Stimulated activated naive CD4-positive, alpha-beta T cell treated with Interleukin-2 at 50 U/mL for 16 hours (primary cell): ENCODE data around the gene RBM10.
"Not testable (repeated sequence)": the region's sequence is repeated elsewhere in the genome, so short reads cannot be mapped to it uniquely, and the experiment has no call there.

ENCODE experiments used
- DNase-seq: peaks from one replicate; lab custom pipeline; 2025; lab: John Stamatoyannopoulos, UW

RBM10 gene

DNA sequence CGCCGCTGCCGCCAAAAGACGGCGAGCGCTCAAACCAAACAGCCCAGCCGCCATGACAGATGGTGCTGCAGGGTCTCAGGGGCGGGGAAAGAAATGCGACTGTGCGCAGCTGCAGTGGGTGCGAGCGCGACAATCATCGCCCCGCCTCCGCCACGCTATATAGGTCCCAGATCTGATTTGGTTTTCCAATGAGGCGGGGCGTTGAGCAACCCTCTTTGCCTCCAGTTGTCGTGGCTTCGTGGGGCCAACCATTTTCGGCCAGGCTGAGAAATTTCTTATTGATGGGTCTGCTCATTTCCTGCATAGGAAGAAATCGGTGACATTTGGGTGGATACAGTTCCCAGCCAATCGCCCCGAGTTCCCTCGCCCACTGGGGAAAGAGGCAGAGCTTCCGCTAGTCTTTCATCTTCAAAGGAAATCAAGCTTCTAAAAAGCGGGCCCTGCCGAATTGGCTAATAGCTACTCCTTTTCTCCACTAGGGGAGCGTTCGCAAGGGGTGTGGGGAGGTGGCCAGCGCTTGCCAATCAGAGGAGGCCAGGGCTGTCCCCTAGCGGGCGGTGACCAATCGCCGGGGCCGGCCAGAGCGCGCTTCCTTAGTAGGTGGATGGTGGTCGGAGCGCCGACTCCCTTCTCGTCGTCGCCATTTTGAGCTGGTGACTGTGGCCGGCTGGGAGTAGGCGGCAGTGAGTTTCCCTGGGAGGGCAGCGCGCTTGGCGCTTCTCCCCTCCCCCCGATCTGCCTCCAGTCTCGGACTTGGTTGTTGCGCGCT, at the start of gene RBM10, which contains the start of gene NDUFB11:
Gene RBM10, plus strand, starts transcription at position 596 of the 769 bp plus-strand sequence. CDS start 2,261 bp downstream, outside the sequence.
Gene NDUFB11, minus strand, starts transcription at position 77 of the 769 bp plus-strand sequence. Its CDS starts 23 bp downstream, at position 54.
- DNase-seq, result peak; percentile 91

DNA sequence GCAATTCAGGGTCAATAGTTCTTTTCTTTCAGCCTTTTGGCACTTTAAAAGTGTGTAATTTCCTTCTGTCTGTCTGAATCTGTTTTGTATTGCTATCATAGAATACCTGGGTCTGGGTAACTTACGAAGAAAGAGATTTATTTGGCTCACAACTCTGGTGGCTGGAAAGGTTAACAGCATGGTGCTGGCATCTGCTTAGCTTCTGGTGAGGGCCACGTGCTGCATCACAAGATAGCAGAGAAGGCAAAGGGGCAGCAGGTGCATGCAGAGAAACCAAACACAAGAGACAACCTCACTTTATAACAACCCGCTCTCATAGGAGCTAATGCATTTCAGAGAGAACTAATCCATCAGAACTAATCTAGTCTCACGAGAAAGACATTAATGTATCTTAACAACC, 48.0 kb upstream of the RBM10 start:
- DNase-seq, result no peak

DNA sequence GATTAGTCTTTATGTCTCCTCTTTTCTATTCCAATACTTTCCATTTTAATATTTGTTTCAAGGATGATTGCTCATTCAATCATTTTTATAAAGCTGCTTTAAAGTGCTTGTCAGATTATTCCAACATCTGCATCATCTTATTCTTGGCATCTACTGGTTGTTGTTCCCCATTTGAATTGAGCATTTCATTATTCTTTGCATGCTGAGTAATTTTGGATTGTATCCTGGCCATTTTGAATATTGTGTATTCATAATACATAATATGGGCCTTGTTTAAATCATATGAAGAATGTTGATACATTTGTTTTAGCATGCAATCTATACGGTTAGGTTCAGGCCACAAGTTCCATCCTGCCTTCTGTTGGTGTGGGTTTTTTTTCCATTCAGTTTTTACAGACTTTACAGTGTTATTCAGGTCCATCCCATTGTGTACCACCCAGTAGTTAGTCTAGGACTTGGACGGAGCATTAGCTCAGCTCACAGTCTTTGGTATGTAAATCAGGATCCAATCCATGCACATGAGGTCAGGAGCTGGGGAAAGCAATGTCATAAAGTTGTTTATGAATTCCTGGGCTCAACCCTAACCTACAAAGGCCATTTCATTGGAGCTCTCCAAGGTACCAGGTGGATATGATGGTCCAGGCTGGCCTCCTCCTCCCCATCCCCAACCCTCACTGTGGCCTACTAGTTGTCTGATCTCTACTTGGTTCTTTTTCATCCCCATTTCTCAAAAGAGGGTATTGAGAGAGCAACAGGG, 46.5 kb upstream of the RBM10 start:
- DNase-seq, result no peak

GRCh38 chrX:47101206-47101605, 43.8 kb upstream of the RBM10 start:
- DNase-seq, result no peak

- not testable (repeated sequence) for DNase-seq
These were observed 33.9 kb upstream of the RBM10 start for GRCh38 chrX:47110936-47111615.

DNA sequence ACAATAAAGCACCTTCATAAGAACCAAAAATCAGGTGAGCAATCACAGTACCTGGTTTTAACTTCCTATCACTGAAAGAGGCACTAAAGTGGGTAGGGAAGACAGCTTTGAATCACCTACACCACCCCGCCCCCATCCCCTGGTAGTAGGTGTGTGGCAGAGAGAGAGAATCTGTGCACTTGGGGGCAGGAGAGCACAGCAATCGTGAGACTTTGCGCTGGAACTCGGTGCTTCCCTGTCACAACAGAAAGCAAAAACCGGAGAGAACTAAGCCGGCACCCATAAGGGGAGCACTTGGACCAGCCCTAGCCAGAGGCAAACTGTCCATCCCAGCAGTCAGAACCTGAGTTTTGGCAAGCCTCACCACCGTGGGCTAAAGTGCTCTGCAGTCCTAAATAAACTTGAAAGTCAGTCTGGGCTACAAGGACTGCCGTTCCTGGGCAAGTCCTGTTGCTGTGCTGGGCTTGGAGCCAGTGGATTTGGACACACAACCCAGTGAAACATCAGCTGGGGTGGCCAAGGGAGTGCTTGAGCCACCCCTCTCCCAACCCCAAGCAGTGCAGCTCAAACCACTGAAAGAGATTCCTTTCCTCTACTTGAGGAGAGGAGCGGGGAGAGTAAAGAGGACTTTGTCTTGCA, 32.6 kb upstream of the RBM10 start:
- no peak for DNase-seq

DNA sequence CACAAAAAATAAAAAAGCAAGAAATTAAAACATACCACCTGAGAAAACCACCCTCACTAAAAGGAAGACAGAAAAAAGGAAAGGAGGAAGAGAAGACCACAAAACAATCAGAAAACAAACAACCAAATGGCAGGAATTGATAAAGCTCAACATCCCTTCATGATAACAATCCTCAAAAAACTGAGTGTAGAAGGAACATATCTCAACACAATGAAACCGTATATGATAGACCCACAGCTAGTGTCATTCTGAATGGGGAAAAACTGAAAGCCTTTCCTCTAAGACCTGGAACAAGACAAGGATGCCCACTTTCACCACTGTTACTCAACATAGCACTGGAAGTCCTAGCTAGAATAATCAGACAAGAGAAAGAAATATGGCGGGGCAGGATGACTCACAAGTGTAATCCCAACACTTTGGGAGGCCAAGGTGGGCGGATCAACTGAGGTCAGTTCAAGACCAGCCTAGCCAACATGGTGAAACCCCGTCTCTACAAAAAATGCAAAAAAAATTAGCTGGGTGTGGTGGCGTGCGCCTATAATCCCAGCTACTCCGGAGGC, 28.4 kb upstream of the RBM10 start:
- not testable (repeated sequence) for DNase-seq

DNA sequence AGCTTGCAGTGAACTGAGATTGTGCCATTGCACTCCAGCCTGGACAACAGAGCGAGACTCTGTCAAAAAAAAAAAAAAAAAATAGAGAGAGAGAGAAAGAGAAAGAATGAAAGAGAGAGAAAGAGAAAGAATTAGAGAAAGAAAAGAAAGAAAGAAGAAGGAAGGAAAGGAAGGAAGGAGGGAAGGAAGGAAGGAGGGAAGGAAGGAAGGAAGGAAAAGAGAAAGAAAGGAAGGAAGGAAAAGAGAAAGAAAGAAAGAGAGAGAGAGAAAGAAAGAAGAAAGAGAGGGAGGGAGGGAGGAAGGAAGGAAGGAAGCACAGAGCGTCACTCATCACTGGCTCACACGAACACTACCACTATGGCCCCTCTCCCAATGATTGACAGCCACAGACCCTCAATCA, 20.6 kb upstream of the RBM10 start:
- not testable (repeated sequence) for DNase-seq

DNA sequence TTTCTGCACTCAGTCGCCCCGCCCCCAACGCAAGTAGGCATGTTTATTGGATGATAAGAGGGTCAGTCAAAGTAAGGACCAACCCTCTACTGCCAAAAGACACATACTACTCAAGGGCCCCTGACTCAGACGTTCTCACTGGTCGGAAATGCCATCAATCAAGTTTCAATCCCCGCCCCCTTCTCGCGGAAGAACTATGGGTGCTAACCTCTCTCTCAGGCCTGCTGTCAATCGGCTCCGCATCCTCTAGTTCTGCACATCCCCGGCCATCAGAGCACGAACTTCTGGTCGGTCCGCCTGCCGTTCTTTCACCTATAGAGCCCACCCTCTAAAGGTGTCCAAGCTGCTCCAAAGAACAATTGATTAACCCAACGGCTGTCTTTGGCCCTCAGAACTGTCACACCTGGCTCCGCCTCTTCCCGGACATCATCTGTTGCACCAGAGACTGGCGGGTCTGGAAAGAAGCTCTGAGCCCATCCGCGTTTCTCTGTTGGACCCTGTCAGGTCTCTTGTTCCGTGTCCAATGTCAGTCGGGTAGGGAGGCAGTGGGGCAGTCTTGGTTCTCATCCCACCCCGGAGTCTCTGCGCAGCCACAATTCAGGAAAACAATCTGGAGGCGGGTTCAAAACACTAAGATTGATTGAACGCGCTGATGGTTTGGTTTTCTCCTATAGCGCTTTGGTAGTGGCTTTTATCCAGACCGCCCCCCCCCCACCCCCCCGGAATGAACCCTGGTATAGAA, 15.7 kb upstream of the RBM10 start:
- DNase-seq, result peak; percentile 82

GRCh38 chrX:47129899-47130358, 15.1 kb upstream of the RBM10 start:
- DNase-seq, result no peak

GRCh38 chrX:47133493-47133892, 11.5 kb upstream of the RBM10 start:
- DNase-seq, result no peak

DNA sequence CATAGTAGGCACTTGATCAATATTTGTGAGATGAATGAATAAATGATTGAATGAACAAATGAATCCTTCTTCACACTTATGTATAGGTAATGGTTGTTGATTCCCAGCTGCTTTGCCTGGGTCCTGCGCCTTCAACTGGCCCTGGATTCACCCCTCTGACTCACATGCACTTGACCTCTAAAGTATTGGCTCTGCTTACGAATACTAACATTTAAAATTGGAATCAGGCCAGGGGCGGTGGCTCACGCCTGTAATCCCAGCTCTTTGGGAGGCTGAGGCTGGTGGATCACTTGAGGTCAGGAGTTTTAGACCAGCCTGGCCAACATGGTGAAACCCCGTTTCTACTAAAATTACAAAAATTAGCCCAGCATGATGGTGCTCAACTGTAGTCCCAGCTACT, 9.4 kb upstream of the RBM10 start:
- not testable (repeated sequence) for DNase-seq

GRCh38 chrX:47138171-47138570, 6.8 kb upstream of the RBM10 start:
- no peak for DNase-seq

DNA sequence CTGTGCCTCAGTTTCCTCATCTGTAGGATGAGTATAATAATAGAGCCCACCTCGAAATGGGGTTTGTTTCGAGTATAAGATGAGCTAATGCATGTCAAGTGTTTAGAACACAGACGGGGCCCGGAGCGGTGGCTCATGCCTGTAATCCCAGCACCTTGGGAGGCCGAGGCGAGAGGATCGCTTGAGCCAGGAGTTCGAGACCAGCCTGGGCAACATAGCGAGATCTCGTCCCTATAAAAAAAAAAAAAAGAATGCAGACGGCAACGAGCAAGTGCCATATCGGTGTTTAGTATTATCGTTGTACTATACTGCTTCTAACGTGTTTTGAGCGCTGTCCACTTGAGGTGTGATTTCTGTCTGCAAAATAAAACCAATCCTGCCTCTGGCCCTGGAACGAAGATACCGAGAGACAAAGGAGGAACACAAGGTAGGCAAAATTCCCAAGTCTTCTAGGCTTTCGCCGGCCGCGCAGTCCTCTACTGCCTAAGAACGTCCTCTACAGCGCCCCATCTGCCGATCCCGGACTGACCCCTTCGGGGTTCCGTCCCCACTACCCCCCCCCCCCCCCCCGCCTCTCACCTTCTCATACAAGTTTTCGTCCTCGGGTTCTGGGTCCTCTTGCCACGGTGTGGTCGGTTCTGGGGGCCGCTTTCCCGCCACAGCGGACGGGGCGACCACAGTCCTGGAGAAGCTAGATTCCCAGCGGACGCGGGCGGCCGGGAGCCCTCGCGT, 961 bp upstream of the RBM10 start:
- peak; percentile 47 for DNase-seq

DNA sequence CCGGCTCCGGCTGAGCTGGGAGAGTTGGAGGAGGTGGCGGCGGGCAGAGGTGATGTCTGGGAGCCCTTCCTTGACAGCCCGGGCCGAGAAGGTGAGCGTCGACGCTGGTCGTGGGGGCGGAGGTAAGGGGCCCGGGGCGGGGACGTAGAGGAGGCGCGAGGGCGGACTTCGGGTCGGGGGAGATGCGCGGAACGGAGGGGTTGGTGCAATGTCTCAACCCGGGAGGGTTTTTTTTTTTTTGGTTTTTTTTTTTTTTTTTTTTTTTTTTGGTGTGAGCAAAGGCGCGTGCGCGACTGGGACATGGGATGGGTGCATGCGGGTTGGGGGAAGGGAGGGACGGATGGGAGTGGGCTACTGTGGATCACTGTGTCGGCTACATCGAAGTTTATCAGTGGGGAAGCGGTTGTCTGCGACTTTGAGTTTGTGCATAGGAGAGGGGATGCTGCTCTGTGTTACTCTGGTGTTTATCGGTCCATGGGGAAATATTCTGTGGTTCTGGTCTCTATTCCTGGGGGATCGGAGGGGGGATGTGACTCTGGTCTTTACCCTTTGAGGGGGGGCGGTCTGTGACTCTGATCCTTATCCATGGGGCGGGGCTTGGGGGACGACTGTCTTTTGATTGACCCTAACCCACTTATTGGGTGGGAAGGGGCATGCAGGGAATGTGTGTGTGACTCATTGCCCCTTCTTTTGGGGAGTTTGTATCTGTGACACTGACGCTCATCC, 537 bp downstream of the RBM10 start:
- DNase-seq, result no peak

DNA sequence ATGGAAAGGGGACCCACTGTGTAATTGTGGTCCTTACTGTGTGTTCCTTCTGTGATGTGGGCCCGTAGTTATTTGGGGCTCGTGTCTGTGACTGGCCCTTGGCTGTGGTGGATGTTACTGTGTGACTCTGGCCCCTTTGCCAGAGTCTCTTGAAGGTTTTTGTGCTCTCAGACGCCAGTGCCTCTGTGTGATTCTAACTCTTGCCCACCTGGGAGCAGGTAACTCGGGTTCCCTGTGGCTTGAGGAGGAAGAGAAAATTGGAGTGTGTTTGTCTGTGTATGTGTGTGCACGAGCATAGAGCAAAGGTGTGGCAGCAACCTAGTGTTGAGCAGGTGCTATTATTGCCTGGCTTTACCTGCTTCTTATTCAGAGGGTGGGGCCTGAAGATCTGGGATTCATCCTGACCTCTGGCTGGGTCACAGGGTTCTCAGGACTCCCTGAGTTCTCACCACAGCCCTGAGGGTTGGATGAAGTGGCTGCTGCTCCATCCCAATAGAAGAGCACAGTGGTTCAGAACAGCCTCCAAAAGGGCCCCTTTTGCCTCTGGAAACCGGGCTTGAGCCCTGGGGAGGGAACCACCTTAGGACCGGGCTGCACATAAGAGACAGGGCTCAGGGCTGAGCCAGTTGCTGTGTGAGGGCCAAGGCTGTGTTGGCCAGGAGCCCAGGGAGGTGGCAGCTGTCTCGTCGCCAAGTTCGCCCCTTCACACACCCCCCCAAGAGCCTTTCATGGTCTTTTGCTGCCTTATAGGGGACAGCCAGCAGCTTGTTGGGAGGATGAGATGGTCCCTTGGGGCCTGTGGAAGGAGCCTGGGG, 1.3 kb downstream of the RBM10 start:
- DNase-seq, result no peak

- no peak for DNase-seq
These were observed 2.2 kb downstream of the RBM10 start for GRCh38 chrX:47146936-47147859.

DNA sequence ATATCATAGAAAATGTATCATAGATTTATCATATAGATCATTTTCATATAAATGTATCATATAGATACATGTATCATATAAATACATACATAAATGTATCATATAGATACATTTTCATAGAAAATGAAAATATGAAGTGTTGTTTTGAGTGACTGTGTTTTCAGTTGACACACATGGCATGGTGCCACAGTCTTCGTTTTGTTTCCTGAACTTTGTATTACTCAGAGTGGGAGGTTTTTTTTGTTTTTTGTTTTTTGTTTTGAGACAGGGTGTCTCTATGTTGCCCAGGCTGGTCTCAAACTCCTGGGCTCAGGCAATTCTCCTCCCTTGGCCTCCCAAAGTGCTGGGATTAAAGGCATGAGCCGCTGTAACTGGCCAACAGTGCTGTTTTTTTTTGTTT, 3.9 kb downstream of the RBM10 start:
- DNase-seq, result peak; percentile 27
